Stimulated activated CD8-positive, alpha-beta memory T cell treated with anti-CD3 and anti-CD28 coated beads, Interleukin-15, amount 100 ng/mL, for 1 hour (primary cell): ENCODE results near the gene TIAM1.

ENCODE experiments used
- DNase-seq: peaks from one replicate; pipeline ENCODE4 v3.0.0-alpha.2; 2020; ENCODE audit warnings: low read depth

The TIAM1 gene

DNA sequence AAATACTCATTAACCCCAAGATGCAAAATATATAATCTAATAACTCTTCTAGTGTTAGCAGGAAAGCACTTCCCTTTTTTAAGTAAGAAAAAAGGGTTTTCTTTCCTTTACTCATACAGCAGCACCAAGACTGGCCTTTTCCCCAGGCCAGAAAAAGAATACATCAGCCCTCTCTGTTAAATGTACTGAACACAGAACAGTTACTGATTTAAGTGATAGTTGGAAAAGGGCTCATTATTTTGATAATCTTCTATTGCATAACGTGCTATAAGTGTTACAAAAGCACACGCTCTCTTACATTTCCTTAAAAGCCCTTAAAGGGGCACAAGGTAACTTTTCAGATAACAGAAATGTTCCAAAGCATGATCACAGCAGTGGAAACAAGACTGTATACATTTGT, 142.9 kb downstream of the TIAM1 start:
- no peak for DNase-seq

DNA sequence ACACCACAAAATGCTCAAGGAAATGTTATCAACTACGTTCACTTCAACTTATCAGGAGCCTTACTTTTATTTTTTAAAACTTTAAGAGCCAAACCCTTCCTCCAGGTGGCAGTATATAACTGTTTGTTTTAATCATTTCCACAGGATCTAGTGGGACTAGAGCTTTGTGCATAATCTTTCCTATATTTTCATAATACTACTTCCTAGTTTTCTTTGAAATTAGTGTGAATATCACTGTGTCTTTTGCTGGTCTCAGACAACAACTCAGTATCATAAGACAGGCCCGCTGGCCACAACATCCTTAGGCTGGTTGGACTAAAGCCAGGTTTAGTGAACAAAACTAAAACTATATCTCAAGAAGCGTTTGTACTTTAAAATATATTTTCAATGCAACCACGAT, 145.5 kb downstream of the TIAM1 start:
- DNase-seq, result no peak

DNA sequence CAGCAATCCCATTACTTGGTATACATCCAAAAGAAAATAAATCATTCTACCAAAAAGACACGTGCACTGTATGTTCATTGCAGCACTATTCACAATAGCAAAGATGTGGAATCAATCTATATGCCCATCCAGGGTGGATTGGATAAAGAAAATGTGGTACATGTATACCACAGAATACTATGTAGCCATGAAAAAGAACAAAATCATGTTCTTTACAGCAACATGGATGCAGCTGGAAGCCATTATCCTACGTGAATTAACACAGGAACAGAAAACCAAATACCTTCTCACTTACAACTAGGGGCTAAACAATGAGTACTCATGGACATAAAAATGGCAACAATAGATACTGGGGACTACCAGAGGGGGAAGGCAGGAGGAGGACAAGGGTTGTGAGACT, 147.3 kb downstream of the TIAM1 start:
- DNase-seq, result no peak

DNA sequence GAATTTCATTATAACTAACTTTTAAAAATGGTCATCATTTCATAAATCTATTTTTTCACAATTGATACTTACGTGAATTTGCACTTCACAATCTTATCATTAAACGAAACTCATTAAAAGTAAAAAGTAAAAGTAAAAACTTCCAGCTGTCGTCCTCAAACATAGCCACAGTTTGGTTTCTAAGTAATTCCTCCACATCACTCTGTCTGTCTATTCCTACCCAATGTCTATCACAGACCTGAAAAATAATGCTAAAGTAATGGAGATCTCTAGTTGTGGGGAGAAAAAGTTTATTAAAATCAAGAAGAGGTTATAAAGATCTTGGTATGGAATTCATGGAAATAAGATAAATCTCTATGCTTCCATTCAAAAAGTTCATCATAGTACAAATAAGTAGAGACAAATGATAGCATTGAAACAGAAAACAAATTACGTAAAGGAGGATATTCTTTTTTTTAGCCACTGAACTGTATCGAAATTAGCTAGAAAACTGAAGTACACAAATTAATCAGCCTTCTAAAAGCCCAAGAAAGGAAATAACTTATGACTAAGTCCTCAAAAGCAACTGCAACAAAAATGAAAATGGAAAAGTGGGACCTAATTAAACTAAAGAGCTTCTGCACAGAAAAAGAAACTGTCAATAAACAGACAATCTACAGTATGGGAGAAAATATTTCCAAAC, 148.6 kb downstream of the TIAM1 start:
- DNase-seq, result no peak

DNA sequence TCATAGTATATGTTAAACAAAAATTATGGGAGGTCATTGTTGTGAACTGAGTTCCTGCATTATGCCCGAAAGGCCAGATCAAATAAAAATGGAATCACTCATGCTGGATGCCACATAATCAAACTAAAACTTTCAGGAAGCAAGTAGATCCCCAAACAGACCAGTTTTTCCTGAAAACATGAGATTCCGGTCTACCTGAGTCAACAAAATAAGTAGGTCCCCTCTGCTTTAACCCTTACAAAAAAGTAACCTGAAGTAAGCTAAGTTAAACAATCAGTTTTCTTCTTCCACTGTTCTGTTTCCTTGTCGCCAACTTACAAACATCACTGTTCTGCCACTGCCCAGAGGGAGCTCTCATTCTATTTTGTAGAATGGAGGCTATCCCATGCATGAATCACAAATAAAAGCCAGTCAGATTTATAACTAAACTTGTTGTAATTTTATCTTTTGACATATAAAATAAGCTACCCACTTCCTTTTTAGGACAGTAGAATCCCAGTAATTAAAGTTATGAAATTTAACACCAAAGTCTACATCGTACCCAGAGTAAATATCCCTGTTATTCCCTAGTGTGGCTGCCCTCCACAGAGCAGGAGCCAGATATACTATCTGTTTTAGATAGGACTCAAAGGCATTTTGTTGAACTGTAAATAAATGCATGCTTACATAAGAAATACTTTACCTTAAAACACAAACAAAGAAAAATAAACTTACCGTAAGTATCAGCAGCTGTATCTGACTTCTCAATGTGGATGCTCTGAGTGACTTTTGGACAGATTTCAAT, 149.4 kb downstream of the TIAM1 start:
- DNase-seq, result no peak

DNA sequence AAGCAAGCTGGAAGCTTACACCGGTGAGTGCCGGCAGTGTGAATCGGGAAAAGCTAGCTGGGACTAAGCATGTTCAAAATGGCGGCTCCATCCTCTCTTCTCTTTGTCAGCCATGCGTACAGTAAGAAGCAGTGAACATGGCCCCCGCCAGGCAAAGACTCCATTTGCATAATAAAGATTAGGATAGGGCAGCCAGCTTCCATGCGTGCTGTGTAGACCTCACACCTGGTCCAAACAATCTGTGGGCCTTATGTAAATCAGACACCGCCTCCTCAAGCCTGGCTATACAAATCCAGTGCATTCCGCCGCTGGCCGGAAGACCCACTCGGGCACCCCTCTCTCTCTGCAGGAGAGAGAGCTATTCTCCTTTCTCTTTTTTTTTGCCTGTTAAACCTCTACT, 150.3 kb downstream of the TIAM1 start:
- no peak for DNase-seq

DNA sequence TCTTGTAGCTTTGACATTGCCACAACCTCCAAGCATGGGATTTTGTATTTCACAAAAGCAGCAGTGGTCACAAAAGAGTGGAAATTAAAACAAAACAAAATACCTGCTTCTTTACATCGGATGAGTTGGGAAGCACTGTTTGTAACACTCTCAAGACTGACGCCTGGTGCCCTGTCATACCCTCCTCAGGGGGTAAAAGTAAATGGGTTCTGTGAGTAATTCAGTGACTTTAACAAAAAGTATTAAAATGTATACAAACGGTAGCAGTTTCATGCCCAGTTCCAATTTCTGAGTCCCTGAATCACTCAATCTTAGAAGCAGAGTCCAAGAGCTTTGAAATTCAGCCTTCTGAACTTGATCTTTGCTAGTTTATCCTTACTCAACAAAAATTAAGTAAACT, 152.5 kb downstream of the TIAM1 start:
- no peak for DNase-seq

DNA sequence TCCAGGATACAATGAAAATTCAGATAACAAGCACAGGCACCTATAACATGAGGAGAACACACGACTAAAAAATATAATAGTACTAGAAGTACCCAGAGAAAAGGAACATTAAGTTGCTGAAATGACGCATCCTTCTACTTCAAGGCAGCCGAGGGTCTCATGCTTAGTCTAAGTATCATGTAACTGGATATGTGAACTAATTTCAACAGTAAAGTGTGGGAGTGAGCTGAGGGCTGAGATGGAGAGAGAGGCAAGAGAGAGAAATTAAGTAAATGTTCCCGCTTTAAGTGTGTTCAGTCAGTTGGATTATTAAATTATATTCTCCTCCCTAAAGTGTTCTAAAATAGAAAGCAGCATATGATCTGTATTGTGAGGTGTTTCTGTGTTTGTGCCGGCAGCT, 153.5 kb downstream of the TIAM1 start:
- no peak for DNase-seq

DNA sequence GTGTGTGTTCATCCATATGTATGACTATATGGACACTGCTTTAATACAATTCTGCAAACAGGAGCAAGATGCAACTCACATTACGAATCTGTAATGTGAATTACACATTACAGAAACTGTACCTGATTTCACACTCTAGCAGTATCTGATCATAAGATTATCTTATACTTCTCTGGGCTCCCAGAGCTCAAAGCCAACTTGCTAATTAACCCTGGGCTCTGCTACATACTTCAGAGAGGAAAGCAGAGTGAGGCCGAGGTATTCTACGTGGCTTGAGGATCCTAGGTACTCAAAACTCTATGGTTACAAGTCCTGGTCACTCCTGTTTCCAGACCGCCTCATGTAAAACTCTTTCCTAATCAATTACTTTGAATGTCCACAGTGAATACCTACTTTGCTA, 156.6 kb downstream of the TIAM1 start:
- no peak for DNase-seq

DNA sequence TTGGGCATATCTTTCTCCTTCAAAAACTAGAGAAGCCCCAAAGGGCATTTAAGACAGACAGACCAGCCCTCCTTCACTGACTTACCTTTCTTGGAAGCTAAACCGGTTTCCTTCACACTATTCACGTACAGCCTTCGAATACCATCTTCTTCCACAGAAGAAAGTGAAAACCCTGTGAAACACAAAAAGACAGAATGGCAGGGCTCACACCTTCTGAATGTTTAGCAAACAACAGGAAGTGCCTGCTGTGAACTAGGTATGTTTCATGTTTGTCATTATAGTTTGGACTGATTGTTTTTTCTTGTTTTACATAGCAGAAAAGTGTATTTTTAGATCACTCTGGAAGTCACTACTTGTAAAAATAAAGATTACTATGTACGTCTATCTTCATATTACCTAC, 157.1 kb downstream of the TIAM1 start:
- no peak for DNase-seq

DNA sequence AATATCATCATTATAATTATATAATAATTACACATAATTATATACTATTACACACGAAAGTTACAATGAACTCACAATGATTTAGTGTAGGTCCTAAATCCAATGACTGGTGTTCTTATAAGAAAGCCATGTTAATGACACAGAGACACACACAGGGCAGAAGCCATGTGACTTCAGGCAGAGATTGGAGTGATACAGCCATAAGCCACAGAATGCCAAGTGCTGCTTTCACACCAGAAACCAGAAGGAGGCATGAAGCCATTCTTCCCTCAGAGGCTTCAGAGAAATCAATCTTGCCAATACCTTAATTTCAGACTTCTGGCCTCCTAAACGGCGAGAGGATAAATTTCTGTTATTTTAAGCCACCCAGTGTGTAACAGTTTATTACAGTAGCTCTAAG, 158.4 kb downstream of the TIAM1 start:
- no peak for DNase-seq

DNA sequence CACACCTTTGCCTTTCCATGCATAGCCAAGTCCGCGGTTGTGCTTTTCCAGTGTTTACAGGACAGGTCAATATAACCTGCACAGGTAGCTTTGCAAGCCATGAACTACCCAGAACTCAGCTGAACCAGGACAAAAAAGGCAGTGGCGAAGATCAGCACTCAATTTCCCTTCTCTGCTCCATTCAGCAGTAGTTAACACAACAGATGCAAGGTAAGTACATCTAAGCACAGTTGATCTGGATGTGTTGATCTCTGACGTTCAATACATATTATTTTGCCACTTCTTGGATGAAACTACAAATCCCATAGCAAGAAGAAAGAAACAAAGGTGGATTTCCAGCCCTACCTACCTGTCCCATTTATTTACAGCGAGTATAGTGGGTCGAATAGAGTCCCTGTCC, 159.2 kb downstream of the TIAM1 start:
- DNase-seq, result no peak

DNA sequence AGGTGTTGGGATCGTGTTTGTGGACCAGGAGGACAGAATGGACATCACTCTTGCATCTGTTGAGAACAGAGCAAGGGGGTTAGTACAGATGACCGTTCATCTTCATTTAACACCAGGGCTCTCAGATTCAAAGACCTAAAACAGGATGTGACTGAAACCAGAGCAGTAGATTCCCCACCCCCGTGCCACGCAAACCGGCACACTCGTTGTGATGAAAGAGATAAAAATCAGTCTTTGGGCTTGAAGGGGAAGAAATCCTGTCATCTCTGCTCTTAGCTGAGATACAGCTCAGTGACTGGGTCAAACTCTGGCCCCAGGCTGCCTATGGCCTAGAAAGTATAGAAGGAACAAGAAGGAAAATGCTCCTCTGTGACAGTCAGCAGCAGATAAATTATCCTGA, 159.6 kb downstream of the TIAM1 start:
- DNase-seq, result peak; percentile 45

DNA sequence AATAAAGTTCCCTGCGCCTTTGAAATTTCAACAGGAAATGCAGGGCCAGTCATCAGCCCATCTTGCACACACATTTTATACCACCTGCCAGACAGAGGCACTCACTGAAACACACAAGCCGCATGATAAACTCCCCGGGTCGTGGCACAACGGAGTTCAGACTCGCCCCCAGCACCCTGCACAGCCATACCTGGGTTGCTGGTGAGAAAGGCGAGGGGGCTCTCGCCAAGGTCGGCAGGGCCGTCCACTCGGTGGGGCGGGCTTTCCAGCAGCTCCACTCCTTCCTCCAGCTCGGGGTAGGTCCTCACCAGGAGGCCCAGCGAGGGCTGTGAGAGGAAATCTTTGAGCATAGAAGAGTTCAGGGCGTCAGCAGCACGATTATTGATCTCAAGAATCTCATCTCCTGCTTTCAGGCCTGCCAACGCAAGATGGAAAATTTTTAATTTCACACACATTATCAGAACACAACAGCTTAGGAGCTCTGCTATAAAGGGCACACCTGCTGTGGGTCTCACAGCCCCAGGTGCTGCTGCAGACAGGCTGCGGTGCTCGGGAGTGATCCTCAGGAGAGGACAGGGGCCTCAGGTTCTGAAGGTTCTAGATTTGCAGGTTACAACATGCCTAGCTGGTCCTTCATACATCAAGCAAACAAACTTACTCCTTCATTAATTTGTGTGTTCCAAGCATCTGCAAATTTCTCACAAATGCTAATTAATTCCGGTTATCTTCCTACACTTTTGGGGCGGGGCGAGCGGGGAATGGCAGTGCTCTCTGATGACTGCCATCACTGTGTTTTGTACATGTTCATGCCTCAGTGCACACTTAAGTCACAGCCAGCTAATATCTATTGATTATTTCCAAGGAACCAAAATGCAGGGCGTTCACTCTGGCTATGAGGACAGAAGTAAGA, 161.6 kb downstream of the TIAM1 start:
- DNase-seq, result peak; percentile 19

DNA sequence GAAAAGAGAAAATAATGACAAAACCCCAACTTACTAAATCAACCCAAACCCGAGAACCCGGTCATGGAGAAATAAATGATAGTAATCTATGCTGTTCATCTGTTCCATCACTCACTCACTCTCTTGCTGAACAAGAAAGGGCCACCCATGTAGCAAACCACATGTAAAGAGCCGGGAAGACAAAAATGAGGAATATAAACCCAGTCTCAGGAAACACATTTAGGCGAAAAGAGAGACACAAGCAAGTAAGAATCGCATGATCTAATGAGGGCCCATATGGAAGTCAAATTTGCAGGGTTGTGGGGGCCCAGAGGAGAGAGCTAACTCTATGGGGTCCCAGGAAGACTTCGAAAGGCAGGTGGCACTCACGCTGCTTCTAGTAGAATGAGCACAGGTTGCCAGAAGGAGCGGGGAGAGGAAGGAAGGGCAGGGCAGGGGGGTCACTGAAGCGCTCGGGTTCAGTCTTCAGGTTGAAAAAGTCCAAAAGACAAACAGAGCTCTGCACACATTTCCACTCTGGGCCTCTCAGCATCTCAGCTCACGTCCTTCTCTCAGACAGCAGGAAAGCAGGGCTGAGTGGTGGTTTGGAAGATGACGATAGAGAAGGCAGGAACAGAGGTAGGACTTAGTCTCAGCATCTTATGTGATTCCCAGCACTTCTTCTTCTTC, 162.8 kb downstream of the TIAM1 start:
- DNase-seq, result no peak

DNA sequence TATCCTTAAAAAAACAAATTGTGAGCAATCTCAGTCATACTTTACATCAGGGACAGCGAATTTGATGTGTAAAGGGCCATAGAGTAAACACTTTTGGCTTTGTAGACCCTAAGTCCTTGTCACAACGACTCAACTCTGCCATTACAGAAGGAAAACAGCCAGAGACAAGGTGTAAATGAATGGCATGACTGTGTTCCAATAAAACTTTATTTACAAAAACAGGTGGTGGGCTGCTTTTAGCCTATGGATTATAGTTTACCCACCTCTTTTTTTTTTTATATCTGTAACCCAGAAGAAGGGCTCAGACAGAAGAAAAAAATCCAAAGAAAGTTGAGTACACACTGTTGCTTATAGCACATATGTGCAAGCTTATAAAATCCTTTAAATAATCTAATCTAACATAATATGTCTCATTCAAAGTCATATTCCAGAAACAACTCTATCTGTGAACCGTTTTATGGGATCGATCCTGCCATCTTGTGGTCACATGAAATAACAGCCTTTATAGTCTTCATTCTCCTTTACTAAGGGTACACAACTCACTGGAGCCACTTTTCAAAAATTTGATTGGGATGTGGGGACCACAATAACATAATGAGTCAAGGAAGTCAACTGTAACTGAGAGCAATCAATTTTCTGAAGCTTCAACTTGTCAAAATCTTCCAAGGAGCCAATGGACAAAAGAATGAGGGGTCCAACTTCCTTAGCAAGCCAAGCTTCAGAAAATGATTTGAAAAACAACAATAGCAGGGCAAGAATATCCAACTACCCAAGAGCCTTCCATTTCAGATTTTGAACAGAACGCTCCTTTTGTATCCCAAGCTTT, 163.6 kb downstream of the TIAM1 start:
- DNase-seq, result no peak

DNA sequence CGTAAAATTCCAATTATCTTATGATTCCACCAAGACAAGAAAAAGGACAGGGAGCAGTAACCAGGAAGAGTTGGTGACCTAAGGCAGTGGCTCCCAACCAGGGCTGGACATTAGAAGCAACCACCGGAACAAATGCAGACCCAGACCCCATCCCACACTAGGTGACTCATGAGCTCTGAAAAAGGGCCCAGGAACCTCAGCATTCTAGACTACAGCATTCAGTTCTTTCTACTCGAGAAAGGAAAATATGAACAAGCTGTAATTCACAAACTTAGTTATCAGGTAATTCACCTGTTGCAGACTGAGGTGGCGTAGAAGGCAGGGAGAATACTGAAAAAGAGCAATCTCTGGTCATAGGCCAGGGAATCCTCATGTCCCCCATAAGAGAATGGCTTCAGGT, 167.3 kb downstream of the TIAM1 start:
- no peak for DNase-seq

DNA sequence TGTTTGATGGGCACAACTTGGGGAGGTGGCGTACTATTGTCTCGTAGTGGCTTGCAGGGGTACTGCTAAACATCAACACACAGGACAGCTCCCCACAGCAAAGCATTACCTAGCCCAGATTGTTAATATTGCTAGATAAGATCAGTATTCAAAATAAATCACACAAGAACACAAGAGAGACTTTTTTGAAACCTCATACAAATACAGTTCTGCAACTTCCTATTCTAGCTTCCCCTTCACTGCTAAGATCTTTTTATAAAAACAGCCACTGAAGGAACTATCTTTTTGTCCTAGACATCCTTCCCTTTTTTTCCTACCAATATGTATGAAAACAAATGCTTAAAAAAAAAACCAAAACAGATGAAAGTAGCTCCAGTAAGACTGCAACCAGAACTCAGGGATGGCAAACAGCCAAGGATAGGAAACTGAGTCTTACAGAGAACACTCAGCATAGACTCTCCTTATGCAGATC, 167.9 kb downstream of the TIAM1 start:
- DNase-seq, result no peak

DNA sequence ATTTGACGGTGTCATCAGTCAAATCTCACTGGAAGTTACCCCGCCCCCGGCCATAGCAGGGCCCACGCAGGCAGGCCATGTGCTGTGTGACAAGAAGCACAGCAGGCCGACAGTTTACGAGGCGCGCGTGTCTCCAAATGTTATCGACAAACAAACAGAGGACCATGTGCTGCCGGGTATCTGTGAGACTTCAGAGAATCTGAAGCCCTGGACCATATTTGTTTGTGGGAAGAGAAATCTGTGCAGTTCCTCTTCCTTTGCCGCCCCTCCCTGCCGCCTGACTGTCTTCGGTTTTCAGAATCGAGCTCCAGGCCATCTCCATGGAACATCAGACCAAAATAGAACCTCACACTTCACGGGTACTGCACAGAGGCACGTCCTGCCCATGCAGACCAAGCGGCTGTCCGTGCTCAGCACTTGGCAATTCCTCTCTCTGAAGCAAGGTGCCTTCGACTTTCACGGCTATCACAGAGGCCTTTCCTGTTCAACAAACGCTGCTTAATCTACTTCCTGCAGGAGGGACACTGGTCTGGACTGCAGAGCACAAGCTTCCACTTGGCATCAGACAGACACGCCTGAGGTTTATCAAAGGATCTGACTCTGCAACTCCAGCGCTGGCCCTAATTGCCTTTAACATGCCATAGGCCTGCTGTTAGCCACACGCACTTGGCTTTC, 170.0 kb downstream of the TIAM1 start:
- DNase-seq, result no peak

DNA sequence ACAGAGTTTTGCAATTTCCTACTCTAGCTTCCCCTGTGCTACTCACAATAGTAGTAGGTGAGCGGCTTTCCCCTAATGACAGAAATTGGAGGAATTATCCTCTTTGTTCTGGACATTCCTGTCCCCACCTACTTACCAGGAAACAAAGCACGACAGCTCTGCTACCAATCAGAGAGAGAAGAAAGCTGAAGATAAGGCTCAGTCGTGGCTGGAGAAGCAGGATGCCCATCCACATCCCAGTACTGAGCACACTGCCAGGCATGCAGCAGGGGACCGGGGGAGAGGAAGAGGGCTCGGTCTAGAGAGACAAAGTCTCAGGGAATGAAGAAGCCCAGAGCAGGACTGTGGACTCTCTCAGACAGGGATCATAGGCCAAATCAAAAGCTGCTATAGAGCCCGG, 171.7 kb downstream of the TIAM1 start:
- DNase-seq, result no peak
